ENCODE results near the gene CRIP1. TPM values are rescaled to one million over a fixed set of nuclear protein-coding genes. Genes with fewer than 3 reads are reported as not detected.

CRIP1 gene
- polyA plus RNA-seq, 1 experiment: 0.90 TPM

GRCh38 chr14:105485739-105486162 is 935 bp upstream of the CRIP1 start:
- CTCF ChIA-PET: no interaction called here
- TF ChIP-seq, protein P1, sequence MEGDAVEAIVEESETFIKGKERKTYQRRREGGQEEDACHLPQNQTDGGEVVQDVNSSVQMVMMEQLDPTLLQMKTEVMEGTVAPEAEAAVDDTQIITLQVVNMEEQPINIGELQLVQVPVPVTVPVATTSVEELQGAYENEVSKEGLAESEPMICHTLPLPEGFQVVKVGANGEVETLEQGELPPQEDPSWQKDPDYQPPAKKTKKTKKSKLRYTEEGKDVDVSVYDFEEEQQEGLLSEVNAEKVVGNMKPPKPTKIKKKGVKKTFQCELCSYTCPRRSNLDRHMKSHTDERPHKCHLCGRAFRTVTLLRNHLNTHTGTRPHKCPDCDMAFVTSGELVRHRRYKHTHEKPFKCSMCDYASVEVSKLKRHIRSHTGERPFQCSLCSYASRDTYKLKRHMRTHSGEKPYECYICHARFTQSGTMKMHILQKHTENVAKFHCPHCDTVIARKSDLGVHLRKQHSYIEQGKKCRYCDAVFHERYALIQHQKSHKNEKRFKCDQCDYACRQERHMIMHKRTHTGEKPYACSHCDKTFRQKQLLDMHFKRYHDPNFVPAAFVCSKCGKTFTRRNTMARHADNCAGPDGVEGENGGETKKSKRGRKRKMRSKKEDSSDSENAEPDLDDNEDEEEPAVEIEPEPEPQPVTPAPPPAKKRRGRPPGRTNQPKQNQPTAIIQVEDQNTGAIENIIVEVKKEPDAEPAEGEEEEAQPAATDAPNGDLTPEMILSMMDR (IDR thresholded peaks at IDR 0.05; ENCODE audit: insufficient read depth, low read depth, low read length): peak; percentile 21; the same call in 1 of the 2 replicates
- POLR2A ChIA-PET: no interaction called here

GRCh38 chr14:105486974-105487448 is 325 bp downstream of the CRIP1 start:
- TF ChIP-seq, protein P1 (IDR thresholded peaks at IDR 0.05; ENCODE audit: insufficient read depth, low read depth, low read length): no peak
- H3K4me3 ChIP-seq (ENCODE audit: low read depth, low read length): no peak overlapping the region
- POLR2A ChIA-PET: no interaction called here
- peaks cover 6% of the 10 kb centered on the region; the same call in 1 of the 2 replicates for H3K27me3 ChIP-seq (ENCODE audit: control insufficient read depth, insufficient read depth, low read length)
- DNase-seq (ENCODE audit: low read depth): no peak
- CTCF ChIA-PET: no interaction called here
- H3K36me3 ChIP-seq (ENCODE audit: control insufficient read depth, insufficient read depth, low read length): no peaks in the 10 kb centered on the region

More at GRCh38 chr14:105485739-105486162, 935 bp upstream of the CRIP1 start:
- no peak for DNase-seq (ENCODE audit: low read depth)
- H3K36me3 ChIP-seq (ENCODE audit: control insufficient read depth, insufficient read depth, low read length): no peaks in the 10 kb centered on the region
- H3K4me3 ChIP-seq (ENCODE audit: low read depth, low read length): no peak overlapping the region
- peaks cover 6% of the 10 kb centered on the region; the same call in 1 of the 2 replicates for H3K27me3 ChIP-seq (ENCODE audit: control insufficient read depth, insufficient read depth, low read length)

DNA sequence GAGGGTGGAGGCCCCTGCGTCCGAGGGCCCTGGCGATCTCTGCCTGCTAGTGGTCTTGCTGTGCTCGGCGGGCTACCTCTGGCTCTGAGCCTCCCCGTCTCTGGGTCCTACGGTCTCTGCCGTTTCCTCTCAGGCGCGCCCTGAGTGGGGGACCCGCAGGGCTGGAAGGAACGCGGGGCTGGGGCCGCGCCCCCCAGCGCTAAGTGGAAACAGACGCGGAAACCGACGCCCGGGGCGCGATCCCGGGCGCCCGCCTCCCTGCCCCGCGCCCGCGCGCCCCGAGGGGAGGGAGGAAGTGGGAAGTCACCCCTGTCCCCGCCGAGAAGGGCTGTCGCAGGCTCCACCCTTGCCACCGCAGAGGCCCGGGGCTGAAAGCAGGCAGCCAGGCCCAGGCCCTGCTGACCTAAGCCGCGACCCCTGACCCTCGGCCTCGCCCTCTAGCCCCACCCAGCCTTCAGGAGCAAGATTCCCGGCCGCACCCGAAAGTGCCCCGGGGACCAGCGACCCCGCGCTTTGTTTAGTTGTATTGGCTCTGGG is 831 bp downstream of the CRIP1 start:
- POLR2A ChIA-PET: no interaction called here
- CTCF ChIA-PET: no interaction called here
- Histone ChIP-seq H3K4me3 (ENCODE audit: low read depth, low read length) (no peak overlapping the region), H3K36me3 (ENCODE audit: control insufficient read depth, insufficient read depth, low read length) (no peaks in the 10 kb centered on the region), H3K27me3 (ENCODE audit: control insufficient read depth, insufficient read depth, low read length) (peaks cover 6% of the 10 kb centered on the region; the same call in 1 of the 2 replicates)
- no peak for DNase-seq (ENCODE audit: low read depth)
- TF ChIP-seq, protein P1 (IDR thresholded peaks at IDR 0.05; ENCODE audit: insufficient read depth, low read depth, low read length): no peak

DNA sequence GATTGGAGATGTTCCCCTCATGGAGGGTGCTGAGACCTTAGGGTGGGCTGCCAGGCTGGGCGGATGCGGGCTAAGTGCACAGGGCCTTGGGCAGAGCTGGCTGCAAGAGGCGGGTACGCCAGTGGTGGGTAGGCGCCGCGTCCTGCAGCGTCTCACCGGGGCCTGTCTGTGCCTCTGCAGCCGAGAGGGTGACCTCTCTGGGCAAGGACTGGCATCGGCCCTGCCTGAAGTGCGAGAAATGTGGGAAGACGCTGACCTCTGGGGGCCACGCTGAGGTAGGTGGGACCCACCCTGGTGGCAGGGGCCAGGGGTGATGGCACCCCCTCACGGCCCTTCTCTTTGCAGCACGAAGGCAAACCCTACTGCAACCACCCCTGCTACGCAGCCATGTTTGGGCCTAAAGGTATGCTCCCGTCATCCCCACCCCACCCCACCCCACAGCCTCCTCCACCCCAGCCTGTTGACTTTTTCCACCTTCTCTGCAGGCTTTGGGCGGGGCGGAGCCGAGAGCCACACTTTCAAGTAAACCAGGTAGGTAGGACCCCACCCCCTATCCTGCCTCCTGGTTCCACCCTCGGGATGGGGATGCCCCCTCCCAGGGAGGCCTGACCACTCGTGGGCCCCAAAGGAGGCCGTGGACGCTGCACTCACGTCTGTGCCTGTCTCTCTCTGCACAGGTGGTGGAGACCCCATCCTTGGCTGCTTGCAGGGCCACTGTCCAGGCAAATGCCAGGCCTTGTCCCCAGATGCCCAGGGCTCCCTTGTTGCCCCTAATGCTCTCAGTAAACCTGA is 1.5 kb downstream of the CRIP1 start:
- no peak overlapping the region for H3K4me3 ChIP-seq (ENCODE audit: low read depth, low read length)
- ChIA-PET CTCF (interaction anchor here (2.0 to 4.2 kb wide), 4 partner anchors 7 to 116 kb away, joined by 8 to 84 read pairs (median 34); no protein-coding TSS in a partner anchor), POLR2A (no interaction called here)
- TF ChIP-seq, protein P1 (IDR thresholded peaks at IDR 0.05; ENCODE audit: insufficient read depth, low read depth, low read length): no peak
- H3K27me3 ChIP-seq (ENCODE audit: control insufficient read depth, insufficient read depth, low read length): peaks cover 6% of the 10 kb centered on the region; the same call in 1 of the 2 replicates
- no peaks in the 10 kb centered on the region for H3K36me3 ChIP-seq (ENCODE audit: control insufficient read depth, insufficient read depth, low read length)
- DNase-seq (ENCODE audit: low read depth): no peak

Data from BJ (cell line).